ENCODE data around the gene IGF2R.
"Not testable (repeated sequence)": the region's sequence is repeated elsewhere in the genome, so short reads cannot be mapped to it uniquely, and the experiment has no call there.

The IGF2R gene

DNA sequence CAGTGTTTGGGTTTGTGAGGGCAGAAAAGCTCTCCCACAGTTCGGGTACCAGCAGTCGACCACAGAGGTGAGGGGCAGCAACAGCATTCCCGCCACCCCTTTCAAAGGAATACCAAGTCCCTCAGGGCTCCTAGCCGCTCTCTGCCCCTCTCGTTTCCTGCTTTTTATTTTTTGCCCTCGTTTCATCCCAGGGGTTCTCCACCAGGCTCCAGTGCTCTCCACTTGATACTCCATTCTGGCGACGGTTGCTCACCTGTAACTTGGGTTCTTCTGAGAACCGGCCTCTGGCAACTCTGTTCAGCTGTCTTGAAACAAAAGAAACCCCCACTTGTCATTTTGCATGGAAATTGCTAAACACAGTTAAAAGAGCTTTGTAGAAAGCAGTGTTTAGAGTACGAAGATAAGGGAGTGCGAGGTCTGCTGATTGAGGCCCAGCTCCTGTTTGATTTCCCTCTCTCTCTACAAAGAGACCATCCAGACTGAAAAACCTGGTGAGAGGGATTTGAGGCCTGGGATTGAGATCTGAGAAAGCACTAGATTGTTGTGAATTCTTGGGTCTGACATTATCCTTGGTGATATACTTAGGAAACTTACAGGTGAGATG lies 28.7 kb downstream of the IGF2R start:
- no peak for DNase-seq (ENCODE audit: low read depth in 3 of 3)

DNA sequence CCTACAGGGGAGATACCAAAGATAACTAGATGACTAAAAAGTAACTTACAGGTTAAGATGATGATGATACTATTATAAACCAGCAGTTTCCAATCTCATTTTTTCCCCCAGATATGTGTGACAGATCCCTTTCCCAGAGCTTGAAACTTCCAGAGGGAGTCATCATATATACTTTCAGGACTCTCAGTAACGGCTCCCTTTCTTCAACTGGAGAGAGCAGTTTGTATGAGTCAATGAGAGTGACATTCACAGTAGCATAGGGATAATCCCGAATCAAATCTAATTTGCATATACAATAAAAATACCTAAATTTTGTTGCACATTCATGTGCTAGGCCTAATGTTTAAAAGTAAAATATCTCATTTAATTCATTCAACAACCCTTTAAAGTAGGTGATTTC lies 29.7 kb downstream of the IGF2R start:
- no peak for DNase-seq (ENCODE audit: low read depth in 3 of 3)

DNA sequence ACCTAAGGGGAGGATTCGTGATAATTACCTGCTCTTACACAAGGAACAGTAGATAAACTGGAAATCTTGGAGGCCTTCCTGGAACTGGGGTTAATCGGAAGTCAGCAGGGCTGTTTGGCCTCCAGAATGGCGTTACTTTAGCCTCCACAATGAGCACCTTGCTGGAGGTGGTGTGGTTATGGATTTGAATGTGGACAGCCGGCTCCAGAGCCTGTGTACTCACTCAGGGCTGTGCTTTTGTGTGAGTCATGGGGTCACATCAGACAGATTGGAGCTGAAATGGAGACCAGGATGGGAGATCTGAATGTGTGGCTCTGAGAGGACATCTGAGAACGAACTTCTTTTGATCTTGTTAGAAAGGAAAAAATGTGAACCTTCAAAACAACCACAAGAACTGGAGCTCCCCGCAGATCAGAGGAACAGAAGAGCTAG lies 30.4 kb downstream of the IGF2R start:
- DNase-seq (ENCODE audit: low read depth in 3 of 3), result no peak

DNA sequence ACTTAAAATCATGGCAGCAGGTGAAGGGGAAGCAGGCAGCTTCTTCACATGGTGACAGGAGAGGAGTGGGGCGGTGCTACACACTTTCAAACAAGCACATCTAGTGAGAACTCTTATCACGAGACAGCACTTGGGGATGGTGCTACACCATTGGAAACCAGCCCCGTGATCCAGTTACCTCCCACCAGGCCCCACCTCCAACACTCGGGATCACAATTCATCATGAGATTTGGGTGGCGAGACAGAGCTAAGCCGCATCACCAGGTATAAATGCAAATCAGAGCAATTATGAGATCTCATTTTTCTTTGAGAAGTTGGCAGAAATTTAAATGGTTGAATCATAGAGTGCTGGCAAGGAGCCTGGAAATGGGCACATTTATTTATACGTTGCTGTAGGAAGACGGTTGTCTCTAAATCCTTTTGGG lies 31.4 kb downstream of the IGF2R start:
- no peak for DNase-seq (ENCODE audit: low read depth in 3 of 3)

DNA sequence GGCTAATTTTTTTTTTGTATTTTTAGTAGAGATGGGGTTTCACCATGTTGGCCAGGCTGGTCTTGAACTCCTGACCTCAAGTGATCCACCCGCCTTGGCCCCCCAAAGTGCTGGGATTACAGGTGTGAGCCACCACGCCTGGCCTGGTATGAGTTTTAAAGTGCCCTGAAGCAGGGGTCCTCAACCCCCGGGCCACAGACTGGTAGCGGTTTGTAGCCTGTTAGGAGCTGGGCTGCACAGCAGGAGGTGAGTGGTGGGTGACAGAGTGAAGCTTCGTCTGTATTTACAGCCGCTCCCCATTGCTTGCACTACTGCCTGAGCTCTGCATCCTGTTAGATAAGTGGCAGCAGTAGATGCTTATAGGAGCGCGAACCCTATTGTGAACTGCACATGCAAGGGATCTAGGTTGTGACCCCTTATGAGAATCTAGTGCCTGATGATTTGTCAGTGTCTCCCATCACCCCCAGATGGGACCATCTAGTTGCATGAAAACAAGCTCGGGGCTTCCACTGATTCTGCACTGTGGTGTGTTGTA lies 32.1 kb downstream of the IGF2R start:
- DNase-seq (ENCODE audit: low read depth in 3 of 3), result not testable (repeated sequence)

DNA sequence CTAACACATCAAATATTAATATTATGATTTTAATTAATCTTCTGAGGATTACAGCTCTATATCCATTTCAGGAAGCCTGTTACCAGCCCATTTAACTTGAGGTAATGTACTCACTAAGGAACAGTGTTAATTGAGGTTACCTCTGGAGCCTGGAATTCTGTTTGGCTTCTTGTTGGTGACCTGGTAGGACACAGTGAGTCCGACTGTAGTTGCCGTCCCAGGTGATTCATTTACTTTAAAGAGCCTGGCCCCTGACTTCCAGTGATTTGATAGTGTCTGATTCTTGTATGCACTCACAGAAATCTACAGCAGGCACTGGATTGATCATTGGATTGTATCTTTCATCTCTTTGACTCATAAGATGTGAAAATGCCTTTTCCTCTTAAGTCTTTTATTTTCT lies 34.0 kb downstream of the IGF2R start:
- no peak for DNase-seq (ENCODE audit: low read depth in 3 of 3)

DNA sequence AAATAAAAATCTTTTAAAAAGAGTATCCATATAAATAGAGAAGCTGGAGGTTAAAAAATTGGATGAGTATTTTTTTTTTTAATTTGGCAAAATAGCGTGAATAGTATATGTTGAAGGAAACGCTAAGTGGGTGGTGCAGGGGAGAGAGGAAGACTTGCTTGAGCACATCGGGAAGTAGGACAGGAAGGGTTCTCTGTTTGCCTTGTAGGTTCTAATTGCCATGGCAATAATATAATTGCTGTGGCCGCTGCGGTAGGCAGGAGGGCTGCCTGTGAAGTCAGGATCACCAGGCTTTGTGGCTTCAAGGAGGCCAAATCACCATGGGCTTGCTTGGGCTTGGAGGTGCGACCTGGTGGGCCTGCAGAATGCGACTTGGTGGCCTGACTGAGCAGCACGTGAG lies 35.1 kb downstream of the IGF2R start:
- no peak for DNase-seq (ENCODE audit: low read depth in 3 of 3)

DNA sequence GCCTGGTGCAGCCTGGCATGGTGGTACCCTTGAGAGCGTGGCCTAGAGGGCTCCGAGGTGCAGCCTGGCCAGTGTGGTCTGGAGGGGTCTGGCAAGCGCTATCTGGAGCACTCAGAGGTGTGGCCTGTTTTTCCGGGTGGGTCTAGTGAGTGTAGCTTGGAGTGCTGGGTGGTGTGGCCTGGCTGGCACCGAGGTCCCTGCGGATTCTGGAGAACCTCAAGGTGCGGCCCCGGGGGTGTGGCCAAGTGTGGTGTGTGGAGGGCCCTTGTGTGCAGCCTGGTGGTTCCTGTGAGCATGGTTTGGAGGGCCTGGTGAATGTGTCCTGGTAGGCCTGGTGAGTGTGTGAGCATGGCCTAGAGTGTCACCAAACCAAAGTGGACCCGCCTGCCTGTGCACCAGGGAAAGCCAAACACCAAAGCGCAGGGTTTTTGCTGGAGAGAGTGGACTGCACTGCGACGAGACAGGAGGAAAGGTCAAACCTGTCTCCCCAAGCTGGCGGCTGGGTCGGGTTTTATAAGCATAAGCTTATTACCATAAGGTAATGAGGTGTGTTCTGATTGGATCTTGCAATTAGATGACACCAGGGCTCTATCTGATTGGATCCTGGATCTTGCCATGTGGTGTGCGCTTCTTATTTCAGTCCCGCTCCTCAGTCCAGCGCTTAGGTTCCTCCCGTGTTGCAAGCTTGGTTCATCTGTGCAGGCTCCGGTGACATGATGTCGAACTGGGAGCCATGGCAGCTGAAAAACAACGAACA lies 35.7 kb downstream of the IGF2R start:
- DNase-seq (ENCODE audit: low read depth in 3 of 3), result no peak

DNA sequence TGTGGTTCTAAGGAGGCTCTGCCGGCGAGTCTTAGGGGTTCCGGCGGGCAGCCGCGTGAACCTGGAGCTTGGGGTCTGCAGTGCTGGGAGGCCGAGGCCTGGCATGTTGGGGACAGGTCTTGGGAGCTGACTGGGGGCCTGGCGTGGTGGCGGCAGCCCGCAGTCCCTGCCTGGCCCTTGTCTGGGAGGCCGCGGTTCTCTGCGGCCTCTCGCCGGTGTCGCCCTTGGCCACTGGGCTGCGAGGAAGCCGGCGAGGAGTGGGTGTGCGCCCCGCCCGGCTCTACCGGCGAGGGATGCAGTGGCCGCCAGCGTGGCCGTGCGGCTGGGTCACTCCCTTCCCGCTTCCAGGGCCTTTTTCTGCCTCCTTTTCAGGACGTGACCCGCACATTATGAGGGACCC lies 36.3 kb downstream of the IGF2R start:
- DNase-seq (ENCODE audit: low read depth in 3 of 3), result no peak

DNA sequence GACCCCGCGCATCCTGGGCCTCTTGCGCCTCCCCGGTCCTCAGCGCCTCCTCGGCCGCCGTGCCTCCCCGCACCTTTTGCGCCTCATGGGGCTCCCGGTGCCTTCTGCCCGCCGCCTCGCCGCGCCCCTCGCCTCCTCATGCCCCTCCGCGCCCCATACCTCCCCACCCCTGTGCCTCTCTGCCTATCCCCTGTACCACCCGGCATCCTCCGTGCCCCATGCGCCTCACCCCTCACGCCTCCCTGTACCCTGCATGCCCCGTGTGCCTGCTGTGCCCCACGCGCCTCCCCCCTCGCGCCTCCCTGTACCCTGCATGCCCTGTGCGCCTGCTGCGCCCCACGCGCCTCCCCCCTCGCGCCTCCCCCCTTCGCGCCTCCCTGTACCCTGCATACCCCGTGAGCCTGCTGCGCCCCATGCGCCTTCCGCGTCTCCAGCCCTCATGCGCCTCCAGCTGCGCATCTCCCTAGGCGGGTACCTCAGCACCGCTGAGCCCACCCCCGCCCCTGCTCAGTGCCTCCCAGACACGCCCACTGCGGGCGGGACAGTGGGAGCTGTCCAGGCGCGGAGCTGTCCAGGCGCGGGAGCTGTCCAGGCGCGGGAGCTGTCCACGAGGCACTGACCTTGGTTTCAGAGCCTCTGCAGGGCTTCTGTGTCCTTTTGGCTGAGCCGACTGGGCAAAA lies 37.1 kb downstream of the IGF2R start:
- no peak for DNase-seq (ENCODE audit: low read depth in 3 of 3)

DNA sequence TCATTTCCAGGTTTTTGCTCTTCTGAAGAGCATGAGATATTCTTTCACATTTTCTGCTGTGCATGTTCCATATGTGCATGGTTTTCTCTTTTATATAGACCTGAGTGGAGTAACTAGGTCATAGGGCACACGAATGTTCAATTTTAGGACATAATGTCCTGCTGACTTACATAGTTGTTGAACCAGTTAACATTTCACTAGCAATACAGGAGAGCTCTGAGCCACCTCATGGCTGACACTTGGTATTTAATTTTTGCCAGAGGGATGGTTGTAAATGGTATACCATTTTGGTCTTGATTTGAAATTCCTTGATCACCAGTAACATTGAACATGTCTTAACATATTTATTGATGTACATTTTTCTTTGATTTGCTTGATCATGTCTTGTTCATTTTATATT lies 38.3 kb downstream of the IGF2R start:
- no peak for DNase-seq (ENCODE audit: low read depth in 3 of 3)

DNA sequence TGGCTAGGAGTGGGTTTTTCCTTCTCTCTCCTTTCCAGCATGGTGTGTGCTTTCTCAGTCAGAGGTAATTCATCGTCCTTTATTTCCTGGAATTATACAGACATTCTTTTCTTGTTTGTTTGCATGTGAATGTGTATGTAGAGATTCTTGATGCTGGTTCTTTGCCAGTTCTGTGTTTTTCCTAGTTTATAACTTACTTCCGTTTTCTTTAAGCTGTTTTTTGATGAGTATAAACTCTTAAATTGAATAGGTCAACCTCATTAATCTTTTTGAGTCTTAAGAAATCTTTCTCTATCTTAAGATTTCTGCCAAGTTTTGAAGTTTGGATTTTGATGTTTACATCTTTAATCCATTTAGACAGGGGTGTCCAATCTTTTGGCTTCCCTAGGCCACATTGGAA lies 38.7 kb downstream of the IGF2R start:
- DNase-seq (ENCODE audit: low read depth in 3 of 3), result no peak

DNA sequence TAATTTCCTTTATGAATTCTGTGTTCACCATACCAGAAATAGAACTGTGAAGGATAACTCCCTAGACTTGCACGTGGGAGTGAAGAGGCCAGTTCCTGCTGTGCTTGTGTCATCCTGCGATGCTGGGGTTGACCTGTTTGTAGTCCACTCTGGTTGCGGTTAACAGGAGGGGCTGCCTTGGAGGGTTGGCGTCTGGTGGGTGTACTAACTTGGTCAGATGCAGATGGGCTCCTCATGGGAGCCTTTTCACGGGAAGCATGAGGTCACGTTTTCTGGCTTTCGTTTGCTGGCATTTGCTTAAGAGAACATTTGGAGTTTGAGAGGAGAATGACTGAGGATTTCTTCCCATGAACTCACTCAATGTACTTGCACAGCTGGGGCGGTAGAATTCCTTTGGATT lies 41.2 kb downstream of the IGF2R start:
- no peak for DNase-seq (ENCODE audit: low read depth in 3 of 3)

DNA sequence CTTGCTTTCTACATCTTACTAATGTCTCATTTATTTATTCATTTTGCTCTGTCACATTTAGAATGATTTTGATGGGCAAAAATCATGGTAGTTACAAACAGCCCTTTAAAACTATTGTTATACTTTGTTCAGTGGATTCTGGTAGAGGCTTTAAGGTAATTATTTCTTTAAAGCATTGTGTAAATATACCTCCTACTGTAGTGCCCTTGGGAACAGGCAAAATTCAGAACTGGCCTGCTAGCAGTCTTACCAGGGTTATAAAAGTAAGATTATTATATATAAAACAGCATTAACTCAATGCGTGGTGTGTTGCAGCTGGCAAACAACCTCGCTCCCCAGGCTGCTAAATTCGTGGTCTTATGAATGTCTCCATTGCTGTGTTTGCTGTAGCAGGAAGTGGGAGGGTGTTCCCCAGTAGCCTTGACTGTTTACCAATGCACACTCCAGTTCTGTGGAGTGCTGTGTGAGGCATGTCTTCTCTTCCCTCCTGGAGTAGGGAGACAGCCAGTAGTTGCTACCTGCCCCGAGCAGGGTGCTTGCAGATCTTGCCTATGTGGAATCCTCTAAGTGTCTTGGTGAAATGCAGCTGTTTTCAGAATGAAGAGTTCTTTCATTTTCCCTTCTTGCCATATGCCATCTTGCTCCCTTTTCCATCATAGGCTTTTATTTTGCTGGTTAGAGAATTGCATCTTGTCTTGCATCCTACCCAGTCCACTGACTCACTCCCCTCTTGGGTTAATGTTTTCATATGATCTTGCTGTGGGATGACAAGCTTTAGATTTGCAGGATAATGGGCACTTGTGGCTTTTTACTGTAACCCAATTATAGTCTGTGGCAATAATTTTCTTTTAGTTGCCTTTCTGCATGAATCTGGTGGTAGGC lies 45.3 kb downstream of the IGF2R start:
- DNase-seq (ENCODE audit: low read depth in 3 of 3), result no peak

DNA sequence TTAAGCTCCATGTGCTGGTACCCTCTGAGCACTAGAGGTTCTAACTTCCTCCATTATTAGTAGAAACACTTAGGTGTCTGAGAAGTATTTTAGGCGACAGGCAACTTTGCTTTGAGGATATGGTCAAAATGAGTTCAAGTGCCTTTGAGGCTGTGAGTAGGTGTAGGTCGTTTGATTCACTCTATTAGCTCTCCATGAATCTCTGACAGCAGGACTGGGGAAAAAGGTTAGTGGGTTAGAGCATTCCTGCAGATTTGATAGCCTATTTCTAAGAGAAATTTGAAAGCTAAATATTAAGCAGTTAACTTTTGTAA lies 45.9 kb downstream of the IGF2R start:
- DNase-seq (ENCODE audit: low read depth in 3 of 3), result no peak

DNA sequence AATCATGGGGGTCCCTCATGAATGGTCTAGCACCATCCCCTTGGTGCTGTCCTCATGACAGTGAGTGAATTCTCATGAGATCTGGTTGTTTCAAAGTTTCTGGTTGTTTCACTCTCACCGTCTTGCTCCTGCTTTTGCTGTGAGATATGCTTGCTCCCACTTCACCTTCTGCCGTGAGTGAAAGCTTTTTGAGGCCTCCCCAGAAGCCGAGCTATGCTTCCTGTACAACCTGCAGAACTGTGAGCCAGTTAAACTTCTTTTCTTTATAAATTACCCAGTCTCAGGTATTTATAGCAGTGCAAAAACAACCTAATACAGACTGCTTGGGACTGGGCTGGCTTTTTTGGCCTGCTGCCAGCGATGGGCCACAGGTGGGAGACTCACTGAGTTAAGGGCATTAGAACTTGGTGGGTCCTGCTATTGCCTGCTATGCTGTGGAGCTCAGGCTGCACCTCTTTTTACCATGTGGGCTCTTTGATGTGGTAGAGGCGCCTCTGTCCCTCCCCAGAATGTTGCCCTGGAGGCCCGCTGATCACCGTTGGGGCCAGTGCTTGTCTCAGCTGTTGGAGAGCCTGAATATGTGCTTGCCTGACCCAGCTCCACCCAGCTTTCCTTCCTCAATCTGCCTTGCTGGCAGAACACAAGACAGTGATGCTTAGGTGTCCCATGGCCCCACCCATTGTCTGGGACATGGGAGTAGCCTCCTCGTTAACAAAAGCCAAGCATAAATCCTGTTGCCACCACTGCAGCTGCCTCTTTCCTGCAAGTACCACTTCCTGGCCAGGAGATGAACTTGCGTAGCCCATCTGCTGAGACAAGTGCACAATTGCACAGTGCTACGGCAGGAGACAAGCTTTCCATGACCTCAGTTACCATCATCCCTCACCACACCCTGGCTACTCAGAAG lies 47.1 kb downstream of the IGF2R start:
- DNase-seq (ENCODE audit: low read depth in 3 of 3), result peak in 2 of 3 donors; percentile 24 to 33

DNA sequence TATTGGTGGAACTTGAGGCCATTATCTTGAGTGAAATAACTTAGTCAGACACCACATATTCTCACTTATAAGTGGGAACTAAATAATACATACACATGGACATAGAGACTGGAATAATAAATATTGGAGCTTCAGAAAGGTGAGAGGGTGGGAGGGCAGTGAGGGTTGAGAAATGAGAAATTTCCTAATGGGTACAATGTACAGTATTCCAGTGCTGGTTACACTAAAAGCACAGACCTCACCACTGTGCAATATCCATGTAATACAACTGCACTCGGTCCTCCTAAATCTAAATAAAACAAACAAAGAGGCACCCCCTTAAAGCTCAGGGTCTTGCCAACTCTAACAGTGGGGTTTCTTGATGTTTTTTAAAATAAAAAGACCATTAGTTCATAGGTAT lies 53.2 kb downstream of the IGF2R start:
- DNase-seq (ENCODE audit: low read depth in 3 of 3), result no peak

DNA sequence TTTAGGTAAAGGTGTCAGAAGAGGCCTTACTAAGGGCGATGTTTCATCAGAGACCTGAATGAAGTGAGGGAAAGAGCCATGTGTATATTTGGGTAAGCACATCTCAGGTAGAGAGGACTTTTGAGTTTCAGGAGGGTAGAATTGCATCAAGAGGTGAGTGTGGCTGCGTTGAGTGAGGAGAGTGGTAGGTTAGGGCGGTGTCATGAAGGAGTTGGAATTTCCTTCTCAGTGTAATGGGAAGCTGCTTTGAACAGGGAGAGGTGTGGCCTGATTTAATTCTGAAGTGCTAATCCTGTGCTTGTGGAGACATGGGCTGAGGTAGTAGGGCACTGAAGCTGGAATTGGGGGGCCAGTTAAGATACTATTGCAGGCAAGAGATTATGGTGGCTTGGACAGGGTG lies 53.9 kb downstream of the IGF2R start:
- no peak for DNase-seq (ENCODE audit: low read depth in 3 of 3)

DNA sequence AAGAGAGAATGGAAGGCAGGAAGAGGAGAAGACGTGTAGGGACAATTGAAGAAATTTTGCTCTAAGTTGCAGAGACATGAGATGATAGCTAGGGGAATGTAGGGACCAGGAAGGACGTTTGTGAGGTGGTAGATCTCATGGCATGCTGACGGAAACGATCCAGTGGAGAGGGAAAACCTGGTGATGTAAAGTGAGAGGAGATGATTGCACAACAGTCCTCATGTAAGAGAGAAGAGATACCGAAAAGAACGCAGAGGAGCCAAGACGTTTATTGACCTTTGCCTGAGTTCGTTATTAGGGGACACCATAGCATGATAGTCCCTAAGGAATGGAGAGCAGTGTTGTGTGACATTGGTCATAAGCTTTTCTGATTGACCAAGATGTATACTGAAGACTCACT lies 55.3 kb downstream of the IGF2R start:
- DNase-seq (ENCODE audit: low read depth in 3 of 3), result no peak

DNA sequence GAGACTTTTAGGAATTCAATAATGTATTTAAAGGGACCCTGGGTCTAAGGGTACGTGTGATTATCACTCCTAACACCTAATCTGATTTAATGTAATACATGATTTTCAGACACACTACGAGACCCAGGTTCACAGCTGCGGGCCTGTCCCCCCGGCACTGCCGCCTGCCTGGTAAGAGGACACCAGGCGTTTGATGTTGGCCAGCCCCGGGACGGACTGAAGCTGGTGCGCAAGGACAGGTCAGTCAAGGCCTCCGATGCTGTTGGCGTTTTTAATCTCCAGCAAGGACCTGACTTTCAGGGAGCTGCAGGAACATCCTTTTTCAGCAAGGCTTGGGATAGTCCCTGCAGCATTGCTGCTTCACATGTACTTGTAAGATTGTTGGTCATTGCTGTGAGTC lies 58.2 kb downstream of the IGF2R start:
- DNase-seq (ENCODE audit: low read depth in 3 of 3), result no peak

DNA sequence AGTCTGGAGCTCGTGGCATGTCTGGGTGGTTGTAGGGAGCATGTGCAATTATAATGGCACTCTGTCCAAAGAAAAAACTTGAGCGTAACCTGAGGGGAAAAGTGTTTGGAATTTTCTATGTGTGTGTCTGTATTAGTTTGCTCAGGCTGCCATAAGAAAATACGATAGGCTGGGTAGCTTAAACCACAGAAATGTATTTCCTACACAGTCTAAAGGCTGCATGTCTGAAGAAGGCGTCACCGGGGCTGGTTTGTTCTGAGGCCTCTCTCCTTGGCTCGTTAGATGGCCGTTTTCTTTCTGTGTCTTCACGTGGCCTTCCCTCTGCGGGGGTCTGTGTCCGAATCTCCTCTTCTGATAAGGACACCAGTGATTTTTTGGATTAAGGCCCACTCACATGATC lies 59.0 kb downstream of the IGF2R start:
- no peak for DNase-seq (ENCODE audit: low read depth in 3 of 3)
